Cerebellar cortex (tissue), 1 donor: ENCODE results near the gene SGCD.

Experiments
- DNase-seq: peaks from one replicate; pipeline ENCODE4 v3.0.0-alpha.2; 2015; ENCODE audit warnings: low spot score

The SGCD gene

DNA sequence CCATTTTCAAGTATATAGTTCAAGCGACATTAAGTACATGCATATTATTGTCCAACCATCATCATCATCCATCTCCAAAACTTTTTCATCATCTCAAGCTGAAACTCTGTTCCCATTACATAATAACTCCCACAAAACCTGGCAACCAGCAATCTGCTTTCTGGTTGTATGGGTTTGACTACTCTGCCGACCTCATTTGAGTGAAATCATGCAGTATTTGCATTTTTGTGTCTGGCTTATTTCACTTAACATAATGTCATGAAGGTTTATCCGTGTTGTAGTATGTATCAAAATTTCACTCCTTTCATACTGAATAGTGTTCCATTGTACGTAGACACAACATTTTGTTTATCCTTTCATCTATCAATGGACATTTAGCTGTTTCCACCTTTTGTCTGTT is 74.8 kb downstream of the SGCD start:
- no peak for DNase-seq

DNA sequence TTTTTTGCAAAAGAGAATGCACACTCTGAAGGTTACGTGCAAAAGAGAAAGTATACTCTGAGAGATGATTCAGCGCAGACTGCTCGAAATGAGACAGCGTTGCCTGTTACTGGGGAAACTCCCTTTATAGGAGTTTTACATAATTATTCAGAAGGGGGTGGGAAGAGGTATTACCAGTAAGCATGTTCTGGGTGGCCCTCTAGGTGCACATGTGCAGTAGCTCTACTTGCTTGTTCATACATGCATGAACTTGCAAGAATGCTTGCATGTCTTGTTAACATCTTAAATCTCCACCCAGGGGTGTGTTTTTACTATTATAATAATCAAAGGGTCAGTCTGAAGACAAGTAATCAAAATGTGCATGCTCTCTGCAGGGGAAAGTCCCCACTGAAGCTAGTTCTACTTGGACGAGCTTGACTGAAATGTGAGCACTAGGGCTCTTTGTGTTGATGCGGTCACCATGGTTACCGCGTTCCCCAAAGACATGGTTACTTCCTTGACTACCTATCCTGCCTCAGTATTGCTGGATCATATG is 75.5 kb downstream of the SGCD start:
- DNase-seq: no peak

- DNase-seq: no peak
Measured at GRCh38 chr5:156405988-156406387, 79.0 kb downstream of the SGCD start.

DNA sequence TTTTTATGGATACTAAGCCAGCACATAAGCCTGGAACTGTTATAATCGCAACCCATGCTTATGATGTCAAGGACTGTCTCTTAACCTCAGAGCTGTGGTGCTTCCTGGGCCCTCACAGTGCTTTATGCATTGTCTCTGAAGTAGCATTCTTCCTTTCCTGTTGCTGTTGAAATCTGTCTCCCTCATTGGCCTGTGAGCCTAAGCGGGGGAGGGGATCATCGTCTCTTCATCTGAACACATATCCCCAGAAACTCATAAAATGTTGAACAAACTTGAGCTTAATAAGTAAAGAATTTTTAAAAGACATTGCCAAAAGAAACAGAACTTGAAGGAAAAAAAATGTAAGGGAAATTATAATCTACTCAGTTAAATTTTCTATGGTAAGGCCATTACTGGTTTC is 80.3 kb downstream of the SGCD start:
- no peak for DNase-seq

GRCh38 chr5:156409834-156410233 is 82.9 kb downstream of the SGCD start:
- no peak for DNase-seq

GRCh38 chr5:156411185-156411613 is 84.2 kb downstream of the SGCD start:
- DNase-seq: no peak

GRCh38 chr5:156411957-156412356 is 85.0 kb downstream of the SGCD start:
- no peak for DNase-seq

DNA sequence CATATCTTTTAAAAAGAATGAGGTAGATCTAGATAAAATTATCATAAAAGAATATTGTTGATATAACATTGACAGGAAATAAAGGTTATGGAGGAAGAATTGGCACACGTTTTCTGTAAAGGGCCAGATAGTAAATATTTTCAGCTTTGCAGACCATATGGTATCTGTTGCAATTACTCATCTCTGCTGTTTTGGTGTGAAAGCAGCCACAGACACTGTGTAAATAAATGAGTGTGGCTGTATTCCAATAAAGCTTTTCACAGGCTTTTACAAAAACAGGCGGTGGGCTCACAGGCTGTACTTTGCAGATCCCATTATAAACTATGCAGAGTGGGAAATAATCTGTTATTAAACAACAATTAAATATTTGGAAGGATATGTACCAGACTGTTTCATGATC is 87.4 kb downstream of the SGCD start:
- no peak for DNase-seq

- no peak for DNase-seq
Measured at GRCh38 chr5:156419661-156420060, 92.7 kb downstream of the SGCD start.

GRCh38 chr5:156420665-156421064 is 93.7 kb downstream of the SGCD start:
- DNase-seq: no peak

- no peak for DNase-seq
Measured at GRCh38 chr5:156421798-156422197, 94.8 kb downstream of the SGCD start.

GRCh38 chr5:156423597-156423996 is 96.6 kb downstream of the SGCD start:
- no peak for DNase-seq

GRCh38 chr5:156427315-156427714 is 100.4 kb downstream of the SGCD start:
- DNase-seq: no peak

- DNase-seq: no peak
Measured at GRCh38 chr5:156431956-156432829, 105.2 kb downstream of the SGCD start.

- no peak for DNase-seq
Measured at GRCh38 chr5:156432830-156433105, 105.8 kb downstream of the SGCD start.

- no peak for DNase-seq
Measured at GRCh38 chr5:156434471-156434870, 107.5 kb downstream of the SGCD start.

GRCh38 chr5:156435101-156435500 is 108.1 kb downstream of the SGCD start:
- DNase-seq: no peak

GRCh38 chr5:156438076-156438475 is 111.1 kb downstream of the SGCD start:
- peak; percentile 73 for DNase-seq

DNA sequence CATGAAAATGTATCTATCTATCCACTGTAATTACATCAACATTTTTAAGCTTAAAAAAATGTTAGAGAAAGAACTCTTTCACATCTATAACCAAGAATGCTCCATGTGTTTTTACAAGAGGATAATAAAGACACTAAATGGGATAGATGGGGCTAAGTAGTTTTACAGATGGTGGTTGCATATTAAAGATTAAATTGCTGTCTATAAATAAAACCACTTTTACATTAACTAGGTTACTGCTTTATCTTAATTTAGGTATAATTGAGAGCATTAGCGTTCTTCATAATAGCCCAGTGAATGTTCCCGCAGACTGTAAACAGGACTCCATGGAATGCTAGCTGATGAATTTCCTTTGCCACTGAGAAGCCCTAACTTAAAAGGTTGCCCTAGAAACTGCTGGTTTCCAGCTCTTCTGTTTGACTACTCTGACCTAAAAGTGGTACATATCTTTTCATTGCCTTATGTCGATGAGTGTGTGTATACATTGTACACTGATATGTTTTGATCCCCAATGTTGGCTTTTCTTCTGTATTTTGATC is 117.9 kb downstream of the SGCD start:
- no peak for DNase-seq

DNA sequence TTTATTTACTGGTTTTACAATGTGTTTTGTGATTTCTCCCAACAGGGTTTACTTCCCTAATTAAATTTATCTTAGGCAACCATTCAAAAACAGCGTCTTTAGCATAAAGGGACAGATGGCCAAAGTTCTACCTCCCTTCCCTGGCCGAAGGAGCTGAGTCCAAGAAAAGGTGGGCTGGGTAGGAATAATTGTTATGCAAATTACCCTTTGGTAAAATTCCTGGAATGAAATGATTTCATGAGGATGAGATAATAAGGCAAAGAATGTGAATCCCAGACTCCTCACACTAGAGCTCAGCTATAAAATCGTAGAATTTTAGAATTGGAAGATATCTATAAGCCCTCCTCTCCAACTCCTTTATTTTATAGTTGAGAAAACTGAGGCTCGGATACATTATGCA is 119.6 kb downstream of the SGCD start:
- DNase-seq: no peak

DNA sequence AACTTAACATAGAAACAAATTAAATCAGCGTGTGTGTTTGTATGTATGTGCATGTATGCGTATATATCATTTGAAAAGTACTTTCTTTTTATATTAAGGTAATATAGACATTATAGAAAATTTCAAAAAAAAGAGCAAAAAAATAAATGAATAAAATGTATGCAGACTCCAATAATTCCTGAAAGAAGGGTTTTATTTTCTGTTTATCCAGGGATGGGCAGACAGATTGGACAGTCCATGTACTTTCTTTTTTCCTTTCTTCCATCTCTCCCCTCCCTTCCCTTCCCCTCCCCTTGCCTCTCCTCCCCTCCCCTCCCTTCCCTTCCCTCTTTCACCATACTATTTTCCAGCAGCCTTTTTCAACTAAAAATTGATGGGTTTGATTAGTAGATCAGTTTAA is 123.8 kb downstream of the SGCD start:
- DNase-seq: no peak

DNA sequence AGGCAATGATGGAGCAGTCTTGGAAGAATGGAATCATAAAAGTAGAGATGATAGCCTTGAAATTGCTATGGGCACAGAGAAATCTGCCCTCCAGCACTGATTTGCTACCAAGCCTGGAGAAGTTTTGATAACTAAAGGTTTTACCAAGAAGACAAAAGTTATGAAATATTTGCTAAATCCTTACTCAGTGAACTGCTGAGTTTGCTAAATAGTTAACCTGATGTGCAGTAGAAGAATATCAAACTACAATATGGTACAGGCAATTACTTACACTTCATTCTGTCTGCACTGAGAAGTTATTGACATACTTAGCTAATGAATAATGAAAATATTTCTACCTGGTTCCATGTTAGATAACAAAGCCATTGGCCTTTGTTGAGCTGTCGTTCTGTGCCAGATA is 124.5 kb downstream of the SGCD start:
- DNase-seq: no peak

- no peak for DNase-seq
Measured at GRCh38 chr5:156456857-156457256, 129.9 kb downstream of the SGCD start.
